ENCODE data around the gene TRIM13. TPM values are rescaled to one million over a fixed set of nuclear protein-coding genes. Genes with fewer than 3 reads are reported as not detected.
A peak's percentile ranks its signal among the peaks of the same experiment; 100 is the strongest.

The TRIM13 gene
- total and polyA plus RNA-seq, 2 of the 13 experiments (the other 11 are each of a cell fraction or from before 2014, with no cell fraction given), result 22.0 to 24.4 TPM

DNA sequence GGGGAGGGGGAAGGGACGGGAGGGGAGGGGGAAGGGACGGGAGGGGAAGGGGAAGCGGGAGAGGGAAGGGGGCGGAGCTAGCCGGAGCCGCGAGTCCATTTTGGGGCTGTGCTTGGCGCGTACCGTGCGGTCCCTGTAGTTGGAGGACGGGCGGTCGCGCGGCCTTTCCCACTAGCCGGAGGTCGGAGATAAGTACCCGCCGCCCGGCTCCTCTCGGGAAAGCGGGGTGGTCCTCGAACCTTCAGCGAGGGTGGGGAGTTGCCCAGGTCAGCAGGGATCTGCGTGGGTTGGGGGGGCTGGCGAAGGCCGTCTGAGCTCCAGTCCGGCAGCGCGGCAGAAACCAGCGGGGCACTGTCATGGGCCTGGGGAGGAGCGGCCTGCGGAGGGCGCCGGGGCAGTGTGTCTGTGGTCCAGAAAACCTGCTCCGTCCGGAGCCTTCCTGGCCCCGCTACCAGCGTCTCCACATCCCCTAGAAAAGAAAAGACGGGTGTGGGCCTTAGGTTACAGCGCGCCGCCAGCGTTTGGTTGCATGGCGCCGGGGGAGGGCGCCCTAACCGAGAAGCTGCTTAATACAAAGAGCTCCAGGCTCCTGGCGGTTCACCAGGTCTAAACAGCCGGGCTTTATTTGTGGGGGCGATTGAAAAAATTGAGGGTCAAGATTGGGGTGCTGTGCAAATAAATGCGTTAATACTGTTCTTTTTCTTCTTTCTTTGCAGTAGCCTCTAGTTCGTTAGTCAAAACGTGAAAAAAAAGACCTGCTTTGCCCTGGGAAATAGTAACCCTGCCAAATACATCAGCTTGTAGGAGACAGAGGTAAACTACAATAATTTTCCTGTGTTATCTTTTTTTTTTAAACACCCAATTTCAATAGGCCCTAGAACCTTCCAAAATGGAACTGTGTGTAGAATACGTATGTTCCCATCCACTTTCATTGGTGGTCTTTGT is at the start of gene TRIM13 (continued):
- TF ChIP-seq TCF12 (IDR thresholded peaks at IDR 0.05), result no peak
- peak; percentile 10; the same call in 1 of the 2 replicates for TF ChIP-seq TCF12 (CRISPR knock-in tag; IDR thresholded peaks at IDR 0.05)
- TF ChIP-seq, protein P1, sequence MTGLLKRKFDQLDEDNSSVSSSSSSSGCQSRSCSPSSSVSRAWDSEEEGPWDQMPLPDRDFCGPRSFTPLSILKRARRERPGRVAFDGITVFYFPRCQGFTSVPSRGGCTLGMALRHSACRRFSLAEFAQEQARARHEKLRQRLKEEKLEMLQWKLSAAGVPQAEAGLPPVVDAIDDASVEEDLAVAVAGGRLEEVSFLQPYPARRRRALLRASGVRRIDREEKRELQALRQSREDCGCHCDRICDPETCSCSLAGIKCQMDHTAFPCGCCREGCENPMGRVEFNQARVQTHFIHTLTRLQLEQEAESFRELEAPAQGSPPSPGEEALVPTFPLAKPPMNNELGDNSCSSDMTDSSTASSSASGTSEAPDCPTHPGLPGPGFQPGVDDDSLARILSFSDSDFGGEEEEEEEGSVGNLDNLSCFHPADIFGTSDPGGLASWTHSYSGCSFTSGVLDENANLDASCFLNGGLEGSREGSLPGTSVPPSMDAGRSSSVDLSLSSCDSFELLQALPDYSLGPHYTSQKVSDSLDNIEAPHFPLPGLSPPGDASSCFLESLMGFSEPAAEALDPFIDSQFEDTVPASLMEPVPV (CRISPR knock-in tag; IDR thresholded peaks at IDR 0.05), result 0 out of 2 replicates have a peak, but pooled peaks have one; percentile 53
- peak; percentile 66; the same call in 1 of the 2 replicates for TF ChIP-seq KDM4B (CRISPR knock-in tag; IDR thresholded peaks at IDR 0.05)
- TF ChIP-seq NR2F2 (IDR thresholded peaks at IDR 0.05; ENCODE audit: borderline replicate concordance, low read depth), result no peak
- no peak for TF ChIP-seq SCMH1 (CRISPR knock-in tag; IDR thresholded peaks at IDR 0.05; ENCODE audit: borderline replicate concordance)
- TF ChIP-seq MED13 (CRISPR knock-in tag; IDR thresholded peaks at IDR 0.05), result peak; percentile 61; the same call in 1 of the 2 replicates
- TF ChIP-seq CBX2 (IDR thresholded peaks at IDR 0.05; ENCODE audit: low read depth, low read length), result no peak
- no peak for TF ChIP-seq CBX2 (CRISPR knock-in tag; IDR thresholded peaks at IDR 0.05; ENCODE audit: low read depth)
- no peak for TF ChIP-seq SSRP1 (CRISPR knock-in tag; IDR thresholded peaks at IDR 0.05)
- peak; percentile 15 for TF ChIP-seq IKZF4 (CRISPR knock-in tag; IDR thresholded peaks at IDR 0.05; ENCODE audit: borderline replicate concordance, low read depth, not compliant biosample characterization)
- TF ChIP-seq CREB3 (CRISPR knock-in tag; IDR thresholded peaks at IDR 0.05), result no peak
- TF ChIP-seq HNF1B (CRISPR knock-in tag; IDR thresholded peaks at IDR 0.05), result 0 out of 2 replicates have a peak, but pooled peaks have one; percentile 55
- peak; percentile 44; the same call in 1 of the 2 replicates for TF ChIP-seq GATAD1 (CRISPR knock-in tag; IDR thresholded peaks at IDR 0.05)
- TF ChIP-seq ZFYVE20 (CRISPR knock-in tag; IDR thresholded peaks at IDR 0.05; ENCODE audit: borderline replicate concordance, low read depth), result no peak
- peak; percentile 72; the same call in 1 of the 2 replicates for TF ChIP-seq ZNF317 (CRISPR knock-in tag; IDR thresholded peaks at IDR 0.05)
- TF ChIP-seq CENPT (CRISPR knock-in tag; IDR thresholded peaks at IDR 0.05; ENCODE audit: low read depth), result no peak
- peak; percentile 73 for TF ChIP-seq HNRNPLL (IDR thresholded peaks at IDR 0.05; ENCODE audit: low read depth, low read length, poor library complexity, severe bottlenecking)
- no peak for TF ChIP-seq ZNF549 (CRISPR knock-in tag; IDR thresholded peaks at IDR 0.05)
- 0 out of 2 replicates have a peak, but pooled peaks have one; percentile 47 for TF ChIP-seq ZNF660 (CRISPR knock-in tag; IDR thresholded peaks at IDR 0.05; ENCODE audit: borderline replicate concordance, low read depth)
- no peak for TF ChIP-seq CREBL2 (CRISPR knock-in tag; IDR thresholded peaks at IDR 0.05; ENCODE audit: borderline replicate concordance)
- TF ChIP-seq ZGPAT (CRISPR knock-in tag; IDR thresholded peaks at IDR 0.05), result peak; percentile 61; the same call in 1 of the 2 replicates
